ENCODE measurements around the gene SH3RF3. TPM values are rescaled to one million over a fixed set of nuclear protein-coding genes. Genes with fewer than 3 reads are reported as not detected.

Gene SH3RF3
- total RNA-seq, 3 donors from 2014 or later: 3.2 to 5.6 (median 4.6) TPM

DNA sequence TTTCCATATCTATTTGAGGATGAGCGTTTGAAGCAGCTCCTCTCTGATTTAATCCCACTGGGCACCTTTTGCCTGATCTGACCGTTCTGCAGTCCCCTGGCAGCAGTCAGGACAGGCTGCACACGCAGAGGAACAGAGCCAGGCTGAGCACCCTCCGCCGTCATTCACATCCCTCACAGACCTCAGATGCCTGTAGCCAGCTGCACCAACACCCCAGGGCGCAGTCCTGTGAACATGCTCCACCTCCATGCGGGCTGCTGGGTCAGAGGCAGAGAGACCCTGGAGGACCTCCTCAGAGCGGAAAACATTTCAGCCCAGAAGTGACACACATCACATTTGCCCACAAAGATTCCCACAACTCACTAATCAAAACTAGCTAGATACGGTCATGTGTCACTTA is 338.7 kb downstream of the SH3RF3 start:
- TF ChIP-seq CTCF (IDR thresholded peaks at IDR 0.05): no peak
- TF ChIP-seq POLR2AphosphoS5 (IDR thresholded peaks at IDR 0.05): no peak
- TF ChIP-seq POLR2A (IDR thresholded peaks at IDR 0.05): no peak
- H3K36me3 ChIP-seq: no peaks in the 10 kb centered on the region
- no peaks in the 10 kb centered on the region for H3K27me3 ChIP-seq
- no peaks in the 10 kb centered on the region for H3K4me1 ChIP-seq
- intact Hi-C loops (cut with DNase I; ENCODE audit: low total_unique reads): no loop called here
- DNase-seq (ENCODE audit: low spot score in 2 of 2): no peak
- no peak overlapping the region for H3K4me3 ChIP-seq
- no peaks in the 10 kb centered on the region for H3K9me3 ChIP-seq
- H3K27ac ChIP-seq: no peak overlapping the region

GRCh38 chr2:109468893-109469292 is 339.9 kb downstream of the SH3RF3 start:
- TF ChIP-seq CTCF (IDR thresholded peaks at IDR 0.05) (no peak), POLR2AphosphoS5 (IDR thresholded peaks at IDR 0.05) (no peak), POLR2A (IDR thresholded peaks at IDR 0.05) (no peak)
- DNase-seq (ENCODE audit: low spot score in 2 of 2): no peak
- Histone ChIP-seq H3K27me3 (no peaks in the 10 kb centered on the region), H3K4me1 (no peaks in the 10 kb centered on the region), H3K4me3 (no peak overlapping the region), H3K27ac (no peak overlapping the region), H3K9me3 (no peaks in the 10 kb centered on the region), H3K36me3 (no peaks in the 10 kb centered on the region)
- intact Hi-C loops (cut with DNase I; ENCODE audit: low total_unique reads): no loop called here

DNA sequence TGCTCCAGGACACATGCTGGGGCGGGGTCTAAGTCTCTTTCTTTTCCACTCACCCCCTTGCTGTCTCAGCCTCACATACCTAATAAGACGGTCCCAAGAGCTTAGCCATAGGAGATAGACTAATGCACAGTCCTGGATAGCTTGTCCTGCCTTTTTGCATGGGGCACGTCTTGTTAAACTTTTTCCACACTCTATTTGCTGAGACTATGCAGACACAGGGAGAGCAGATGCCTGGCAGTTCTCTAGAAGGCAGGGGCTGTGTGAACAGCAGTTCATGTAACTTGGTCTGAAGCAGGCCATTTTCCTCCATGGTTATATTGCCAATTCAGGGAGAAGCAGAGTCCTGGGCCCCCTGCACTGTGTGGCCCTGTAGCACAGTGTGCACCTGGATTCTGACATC is 342.7 kb downstream of the SH3RF3 start:
- no peak overlapping the region for H3K27ac ChIP-seq
- intact Hi-C loops (cut with DNase I; ENCODE audit: low total_unique reads): no loop called here
- H3K36me3 ChIP-seq: no peaks in the 10 kb centered on the region
- no peaks in the 10 kb centered on the region for H3K9me3 ChIP-seq
- H3K27me3 ChIP-seq: no peaks in the 10 kb centered on the region
- H3K4me3 ChIP-seq: no peak overlapping the region
- H3K4me1 ChIP-seq: peaks cover 0 to 10% of the 10 kb centered on the region in 2 donors
- TF ChIP-seq POLR2AphosphoS5 (IDR thresholded peaks at IDR 0.05) (no peak), CTCF (IDR thresholded peaks at IDR 0.05) (no peak), POLR2A (IDR thresholded peaks at IDR 0.05) (no peak)
- no peak for DNase-seq (ENCODE audit: low spot score in 2 of 2)

GRCh38 chr2:109472331-109472959 is 343.4 kb downstream of the SH3RF3 start:
- intact Hi-C loops (cut with DNase I; ENCODE audit: low total_unique reads): no loop called here
- H3K4me3 ChIP-seq: no peak overlapping the region
- no peaks in the 10 kb centered on the region for H3K27me3 ChIP-seq
- H3K9me3 ChIP-seq: no peaks in the 10 kb centered on the region
- no peak for TF ChIP-seq CTCF (IDR thresholded peaks at IDR 0.05)
- no peak for TF ChIP-seq POLR2A (IDR thresholded peaks at IDR 0.05)
- no peak for TF ChIP-seq POLR2AphosphoS5 (IDR thresholded peaks at IDR 0.05)
- H3K4me1 ChIP-seq: peaks cover 0 to 10% of the 10 kb centered on the region in 2 donors
- H3K36me3 ChIP-seq: no peaks in the 10 kb centered on the region
- no peak for DNase-seq (ENCODE audit: low spot score in 2 of 2)
- H3K27ac ChIP-seq: no peak overlapping the region

- Histone ChIP-seq H3K27ac (no peak overlapping the region), H3K27me3 (no peaks in the 10 kb centered on the region), H3K9me3 (no peaks in the 10 kb centered on the region), H3K4me3 (no peak overlapping the region), H3K4me1 (peaks cover 0 to 10% of the 10 kb centered on the region in 2 donors), H3K36me3 (no peaks in the 10 kb centered on the region)
- intact Hi-C loops (cut with DNase I; ENCODE audit: low total_unique reads): no loop called here
- no peak for TF ChIP-seq CTCF (IDR thresholded peaks at IDR 0.05)
- no peak for TF ChIP-seq POLR2AphosphoS5 (IDR thresholded peaks at IDR 0.05)
- TF ChIP-seq POLR2A (IDR thresholded peaks at IDR 0.05): no peak
- DNase-seq (ENCODE audit: low spot score in 2 of 2): no peak
These were observed 344.0 kb downstream of the SH3RF3 start for GRCh38 chr2:109472974-109473373.

All from breast epithelium (tissue), 4 donors.